Femur (tissue), 1 donor: Measurements from ENCODE around the gene NT5C3A.
A peak's percentile ranks its signal among the peaks of the same experiment; 100 is the strongest.
"Not testable (repeated sequence)": the region's sequence is repeated elsewhere in the genome, so short reads cannot be mapped to it uniquely, and the experiment has no call there.

Source experiments
- DNase-seq: peaks from one replicate; pipeline ENCODE4 v3.0.0-alpha.2; 2017

Gene NT5C3A

GRCh38 chr7:32971967-32972366 is 90.6 kb downstream of the NT5C3A start:
- DNase-seq: not testable (repeated sequence)

DNA sequence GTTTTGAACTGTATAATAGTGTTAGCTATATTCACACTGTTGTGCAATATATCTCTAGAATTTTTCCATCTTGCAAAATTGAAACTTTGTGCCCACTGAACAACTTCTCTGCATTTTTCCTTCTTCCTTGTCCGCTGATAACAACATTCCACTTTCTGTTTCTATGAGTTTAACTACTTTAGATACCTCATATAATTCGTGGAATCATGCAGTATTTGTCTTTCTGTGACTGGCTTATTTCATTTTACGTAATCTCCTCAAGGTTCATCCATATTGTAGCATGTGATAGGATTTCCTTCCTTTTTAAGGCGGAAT is 95.4 kb downstream of the NT5C3A start:
- not testable (repeated sequence) for DNase-seq

GRCh38 chr7:32966489-32967267 is 95.9 kb downstream of the NT5C3A start:
- not testable (repeated sequence) for DNase-seq

DNA sequence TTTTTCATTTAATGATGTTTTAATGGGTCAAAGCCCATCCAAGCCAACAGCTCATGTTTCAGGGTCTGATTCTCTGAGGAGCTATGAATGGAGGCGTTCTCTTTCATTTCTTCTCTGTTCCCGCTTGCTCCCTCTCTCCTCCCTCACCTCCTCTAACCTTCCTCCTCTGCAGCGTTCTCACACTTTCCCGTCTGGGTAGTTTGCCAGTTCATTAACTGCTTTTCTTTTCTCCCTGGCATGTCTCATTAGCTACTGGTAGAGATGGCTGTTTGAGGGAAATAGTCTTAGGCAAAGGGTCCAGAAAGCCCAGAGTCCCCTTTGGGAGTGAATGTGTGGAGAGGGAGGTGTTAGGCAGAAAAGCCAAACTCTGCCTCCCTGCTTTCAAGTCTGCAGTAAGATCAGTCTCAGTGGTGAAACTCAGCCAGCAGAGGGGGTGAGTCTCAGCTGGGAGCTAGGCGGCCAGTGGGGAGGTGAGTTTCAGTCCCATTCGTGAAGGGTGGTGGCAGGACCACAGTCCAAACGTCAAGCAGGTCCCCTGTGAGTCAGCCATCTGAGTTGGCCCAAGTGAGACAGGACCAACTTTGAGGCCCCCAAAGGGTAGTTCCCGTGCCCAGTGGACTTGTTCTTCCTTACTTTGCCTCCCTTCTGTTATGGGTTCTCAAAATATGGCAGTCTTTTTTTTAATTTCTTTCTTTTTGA is 98.0 kb downstream of the NT5C3A start:
- peak; percentile 41 for DNase-seq
